KOPT-K1 (cell line): ENCODE measurements around the gene KDR.

Source experiments
- H3K27ac ChIP-seq: fragments of 200-600 bp; sonication (generic); 2 replicates; pipeline ENCODE4 v1.5.1; 2016; ENCODE audit warnings: antibody characterized with exemption, mild to moderate bottlenecking, low read depth, low read length; ENCODE audit not compliant: poor library complexity, severe bottlenecking
- H3K36me3 ChIP-seq: fragments of 200-600 bp; sonication (generic); 2 replicates; pipeline ENCODE4 v1.5.1; 2017; ENCODE audit warnings: antibody characterized with exemption, mild to moderate bottlenecking, low read length, moderate library complexity; ENCODE audit not compliant: insufficient read depth
- H3K9me3 ChIP-seq: fragments of 200-600 bp; sonication (generic); 2 replicates; pipeline ENCODE4 v1.5.1; 2017; ENCODE audit warnings: antibody characterized with exemption, low read length, mild to moderate bottlenecking; ENCODE audit not compliant: insufficient read depth, poor library complexity, severe bottlenecking

Gene KDR

DNA sequence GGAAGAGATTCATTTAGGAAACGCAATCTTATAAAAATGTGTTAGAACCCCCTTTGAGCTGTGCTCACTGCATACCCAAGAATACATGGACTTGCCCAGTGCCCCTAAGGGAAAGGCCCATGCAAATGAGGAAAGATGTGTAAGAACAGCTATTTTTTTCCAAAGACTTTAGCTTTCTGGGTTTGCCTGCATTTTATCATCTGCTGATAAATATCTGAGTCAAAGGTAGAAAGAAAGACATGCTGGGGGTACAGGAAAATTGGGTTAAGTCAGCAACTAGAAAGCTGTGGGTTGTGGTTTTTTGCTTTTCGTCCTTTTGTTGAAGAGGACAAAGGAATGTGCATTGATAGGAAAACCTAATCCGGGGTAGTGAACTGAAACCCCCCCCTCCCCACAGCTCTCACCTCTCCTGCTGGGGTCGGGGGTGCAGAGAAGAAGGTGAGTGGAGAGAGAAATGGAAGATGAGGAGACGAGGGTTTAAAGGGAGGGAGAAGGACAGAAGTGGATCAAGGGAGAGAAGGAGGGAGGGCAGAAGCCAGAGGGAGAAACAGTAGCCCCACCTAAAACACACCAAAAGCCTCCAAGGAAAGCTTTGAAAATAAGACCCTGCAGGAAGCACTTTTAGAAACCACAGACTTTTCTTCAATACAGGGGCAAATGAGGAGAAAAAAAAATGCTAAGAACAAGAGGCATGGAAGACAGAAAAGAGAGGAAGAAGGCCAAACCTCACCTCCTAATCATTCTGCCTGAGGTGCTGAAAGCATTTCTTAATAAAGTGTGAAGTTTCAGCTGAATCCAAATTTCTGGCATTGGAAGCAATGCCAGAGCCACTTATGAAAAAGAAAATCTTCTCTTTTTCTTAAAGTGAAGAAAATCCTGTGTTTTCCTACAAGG, 49.3 kb downstream of the KDR start:
- Histone ChIP-seq H3K27ac (no peak overlapping the region), H3K36me3 (no peaks in the 10 kb centered on the region), H3K9me3 (no peaks in the 10 kb centered on the region)

DNA sequence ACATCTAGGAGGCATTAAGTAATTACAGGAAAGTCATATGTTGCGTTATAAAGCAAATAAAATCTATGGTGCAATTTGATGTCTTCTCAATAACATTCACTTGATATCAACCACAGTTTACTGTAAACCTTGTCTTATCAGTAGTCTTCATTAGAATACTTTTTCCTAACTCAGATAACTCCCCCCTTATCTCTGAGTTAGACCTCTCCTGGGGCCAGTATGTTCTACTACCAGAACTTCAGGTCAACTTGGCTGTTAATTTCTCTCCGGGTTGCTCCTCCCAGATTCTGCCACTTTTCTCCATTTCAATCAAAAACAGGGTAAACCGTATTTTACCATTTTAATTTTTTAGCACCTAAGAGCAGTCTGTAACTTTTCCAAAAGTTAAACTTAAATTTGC, 50.0 kb downstream of the KDR start:
- H3K36me3 ChIP-seq: no peaks in the 10 kb centered on the region
- H3K9me3 ChIP-seq: no peaks in the 10 kb centered on the region
- no peak overlapping the region for H3K27ac ChIP-seq

DNA sequence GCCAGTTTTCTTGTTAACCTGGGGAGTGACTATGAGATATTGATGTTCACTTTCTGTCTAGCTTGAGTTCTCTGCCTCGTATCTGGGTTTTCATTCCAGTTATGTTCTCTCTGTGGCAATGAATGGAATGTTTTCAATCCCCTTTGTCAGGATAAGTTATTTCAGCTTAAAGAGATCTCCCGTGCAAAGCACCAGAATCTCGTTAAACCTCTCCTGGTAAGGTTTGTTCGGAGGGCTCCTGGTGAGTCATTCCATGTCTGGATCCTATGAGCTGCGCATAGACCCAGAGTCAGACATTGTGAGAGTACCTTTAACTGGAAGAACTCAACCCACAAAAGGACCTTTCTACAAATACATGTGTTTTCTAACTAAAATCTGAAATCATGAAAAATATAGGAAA, 51.0 kb downstream of the KDR start:
- Histone ChIP-seq H3K27ac (no peak overlapping the region), H3K36me3 (no peaks in the 10 kb centered on the region), H3K9me3 (no peaks in the 10 kb centered on the region)

DNA sequence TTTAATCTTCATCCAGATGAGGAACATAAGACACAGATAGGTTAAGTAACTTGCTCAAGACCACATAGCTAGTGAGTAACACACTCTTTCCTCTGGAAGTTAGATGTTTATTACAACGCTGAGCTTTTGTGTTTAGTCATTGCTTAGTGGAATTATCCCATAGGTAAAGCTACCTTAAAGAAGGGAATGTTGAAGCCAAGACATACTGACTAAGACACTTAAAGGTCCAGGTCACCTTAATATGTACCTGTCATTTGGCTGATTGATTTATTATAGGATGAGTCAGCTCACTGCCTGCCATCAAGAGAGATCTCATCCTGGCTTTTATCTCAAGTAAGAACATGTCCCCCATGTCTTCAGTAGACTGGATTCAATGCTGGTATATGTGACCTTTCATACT, 53.4 kb downstream of the KDR start:
- no peaks in the 10 kb centered on the region for H3K36me3 ChIP-seq
- no peaks in the 10 kb centered on the region for H3K9me3 ChIP-seq
- H3K27ac ChIP-seq: no peak overlapping the region

DNA sequence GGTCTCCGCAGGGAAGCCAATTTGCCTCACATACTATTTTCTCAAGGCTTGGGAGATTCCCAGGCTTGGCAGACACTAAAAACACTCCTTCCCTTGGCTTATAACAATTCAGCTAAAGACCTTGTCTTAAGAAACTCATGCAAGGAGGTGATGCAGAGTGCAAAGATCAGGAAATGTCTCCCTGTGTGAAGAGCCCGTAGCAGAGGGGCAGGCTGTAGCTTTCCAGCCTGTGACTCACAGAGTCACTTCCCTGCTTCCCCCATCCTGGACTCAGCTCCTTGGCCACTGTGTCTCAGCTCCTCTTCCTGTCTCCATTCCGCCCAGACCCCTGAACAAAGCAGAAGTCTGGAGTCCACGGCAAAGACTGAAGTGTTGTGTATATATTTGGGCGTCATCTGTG, 56.1 kb downstream of the KDR start:
- Histone ChIP-seq H3K9me3 (no peaks in the 10 kb centered on the region), H3K27ac (no peak overlapping the region), H3K36me3 (no peaks in the 10 kb centered on the region)

DNA sequence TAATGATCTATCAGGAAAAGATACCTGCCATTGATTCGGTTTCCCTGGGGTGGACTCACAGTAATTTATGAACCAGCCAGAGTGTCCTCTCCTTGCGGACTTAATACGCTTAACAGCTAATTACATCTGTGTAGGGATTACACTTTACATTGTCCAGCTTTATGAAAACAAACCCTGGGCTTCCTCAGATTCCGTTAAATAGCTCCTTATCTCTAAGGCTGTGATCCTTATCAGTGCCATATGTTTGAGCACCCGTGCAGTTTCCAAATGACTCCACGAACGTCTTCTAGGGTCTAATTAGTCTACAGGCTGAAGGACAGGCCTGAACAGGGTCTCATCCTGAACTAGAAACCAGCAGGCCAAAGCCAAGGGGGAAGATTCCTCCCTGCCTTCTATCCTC, 56.9 kb downstream of the KDR start:
- H3K36me3 ChIP-seq: no peaks in the 10 kb centered on the region
- no peak overlapping the region for H3K27ac ChIP-seq
- H3K9me3 ChIP-seq: no peaks in the 10 kb centered on the region

DNA sequence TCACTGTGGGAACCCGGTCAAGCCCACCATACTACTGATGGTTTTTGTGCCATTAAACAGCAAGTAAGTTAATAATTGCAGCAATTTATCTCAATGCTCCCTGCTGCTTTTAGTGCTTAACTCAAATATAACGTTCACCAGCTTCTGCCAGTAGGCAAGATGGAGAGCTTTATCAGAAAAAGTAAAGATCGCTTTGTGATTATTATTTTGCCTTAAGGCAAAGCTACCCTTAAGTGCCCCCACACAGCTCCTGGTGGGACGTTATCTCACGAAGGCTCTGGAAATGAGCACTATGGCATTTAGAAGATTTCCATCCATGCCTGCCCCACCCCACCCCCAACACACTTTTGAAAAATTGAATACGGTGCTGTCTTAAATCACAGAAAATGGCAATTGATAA, 59.4 kb downstream of the KDR start:
- Histone ChIP-seq H3K9me3 (no peaks in the 10 kb centered on the region), H3K27ac (no peak overlapping the region), H3K36me3 (no peaks in the 10 kb centered on the region)

DNA sequence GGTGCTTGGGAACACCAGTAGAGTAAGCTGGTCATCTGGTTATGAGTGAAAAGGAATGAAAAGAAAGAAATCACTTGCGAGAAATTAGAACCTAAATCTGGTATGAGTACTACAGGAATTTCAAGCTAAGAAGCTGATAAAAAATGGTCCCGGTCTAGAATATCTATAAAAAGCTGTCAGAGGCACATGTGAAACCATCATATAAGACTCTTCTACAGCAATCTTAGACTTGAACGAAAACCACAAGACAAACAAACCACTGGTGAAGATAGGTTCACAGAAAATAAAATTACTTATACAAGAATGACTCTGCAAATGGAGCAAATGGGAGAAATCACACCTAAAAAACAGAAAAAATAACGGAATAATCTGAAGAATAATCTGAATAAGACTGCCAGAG, 69.9 kb downstream of the KDR start:
- no peaks in the 10 kb centered on the region for H3K36me3 ChIP-seq
- no peak overlapping the region for H3K27ac ChIP-seq
- no peaks in the 10 kb centered on the region for H3K9me3 ChIP-seq

DNA sequence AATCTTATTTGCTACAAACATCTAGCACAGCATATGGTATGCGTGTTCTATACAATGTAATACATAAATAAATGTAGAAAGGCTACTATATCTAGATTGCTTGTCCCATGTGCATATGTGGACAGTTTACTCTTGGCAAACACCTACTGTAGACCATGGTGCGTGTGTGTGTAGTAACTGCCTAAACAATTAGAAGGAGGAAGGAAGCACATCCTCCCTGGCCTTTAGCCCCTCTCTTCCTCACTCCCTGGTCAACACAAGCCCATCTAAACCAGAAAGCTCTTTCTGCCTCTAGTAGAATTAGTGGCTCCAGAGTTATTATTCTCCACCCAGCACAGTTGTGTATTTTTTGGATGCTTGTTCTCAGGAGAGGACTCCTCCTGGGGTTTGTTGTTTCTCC, 73.9 kb downstream of the KDR start:
- no peak overlapping the region for H3K27ac ChIP-seq
- H3K9me3 ChIP-seq: no peaks in the 10 kb centered on the region
- H3K36me3 ChIP-seq: no peaks in the 10 kb centered on the region

DNA sequence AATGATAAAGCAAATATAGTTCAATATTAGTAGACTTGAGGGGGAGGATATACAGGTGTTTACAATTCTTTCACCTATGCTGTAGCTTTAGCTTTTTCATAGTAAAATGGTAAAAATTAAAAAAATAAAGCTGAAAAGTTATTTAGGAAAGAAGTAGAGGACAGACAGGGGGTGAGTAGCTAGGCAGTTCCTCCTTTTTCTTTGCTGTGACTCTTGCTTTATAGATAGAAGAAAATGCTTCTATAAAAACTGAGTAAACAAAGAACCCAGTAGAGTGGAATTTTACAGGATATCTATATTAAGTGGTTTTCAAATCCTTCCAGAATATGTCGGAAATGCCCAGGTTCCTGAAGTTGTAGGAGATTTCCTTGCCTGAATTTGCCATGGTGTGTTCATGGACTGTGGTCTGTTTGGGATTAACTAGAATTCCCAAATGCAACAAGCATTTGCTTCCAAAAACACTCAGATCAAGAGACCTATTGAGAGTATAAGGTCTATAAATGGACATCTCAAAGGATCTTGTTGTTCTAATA, 74.9 kb downstream of the KDR start:
- no peaks in the 10 kb centered on the region for H3K9me3 ChIP-seq
- no peak overlapping the region for H3K27ac ChIP-seq
- H3K36me3 ChIP-seq: no peaks in the 10 kb centered on the region

DNA sequence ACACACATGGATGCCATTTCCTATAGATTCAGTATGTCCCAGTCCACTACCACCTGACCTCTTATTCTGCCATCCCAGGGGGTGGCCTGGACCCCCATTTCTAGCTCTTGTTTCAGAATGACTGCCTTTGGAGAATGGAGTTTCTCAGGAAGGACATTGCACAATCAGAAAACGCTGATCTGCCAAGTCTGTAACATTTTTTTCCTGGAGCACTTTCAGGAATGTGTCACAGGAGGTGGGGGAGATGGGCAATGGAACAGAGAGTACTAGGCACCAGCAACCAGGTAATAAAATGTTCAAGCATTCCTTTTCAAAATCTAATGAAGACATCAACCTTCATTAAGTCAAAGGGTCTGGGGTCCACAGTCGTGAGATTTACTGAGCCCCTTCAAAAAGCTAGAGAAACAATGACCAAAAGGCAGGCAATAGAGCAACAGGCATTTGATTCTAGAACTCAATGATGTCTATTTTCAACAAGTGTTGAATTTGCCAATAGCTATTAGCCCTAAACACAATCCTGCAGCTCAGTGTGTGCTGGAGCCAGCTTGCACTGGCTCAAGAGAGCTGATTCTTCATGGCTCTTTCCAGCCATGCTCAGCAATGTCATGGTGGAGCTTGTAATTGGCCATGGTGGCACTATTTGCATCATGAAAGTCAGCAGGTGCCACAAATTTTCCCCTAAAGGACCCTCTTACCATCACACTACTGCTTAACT, 87.1 kb downstream of the KDR start:
- H3K27ac ChIP-seq: no peak overlapping the region
- no peaks in the 10 kb centered on the region for H3K36me3 ChIP-seq

DNA sequence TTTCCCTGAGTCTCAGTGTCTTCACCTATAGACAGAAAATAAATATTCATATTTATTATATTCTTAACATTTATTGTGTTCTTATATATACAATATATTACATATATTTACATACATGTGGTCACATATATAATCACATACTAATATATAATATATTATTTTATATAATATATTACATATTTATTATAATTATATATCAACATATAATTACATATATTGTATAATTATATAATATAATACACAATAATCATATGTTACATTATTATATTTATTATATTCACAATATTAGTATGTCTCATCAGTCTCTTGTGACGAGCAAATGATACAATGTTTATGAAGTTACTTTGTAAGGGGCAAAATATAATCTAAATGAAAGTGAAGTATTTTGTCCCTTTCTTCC, 87.7 kb downstream of the KDR start:
- H3K36me3 ChIP-seq: no peaks in the 10 kb centered on the region
- H3K9me3 ChIP-seq: no peaks in the 10 kb centered on the region

More for the DNA sequence above, 87.1 kb downstream of the KDR start:
- no peaks in the 10 kb centered on the region for H3K9me3 ChIP-seq

DNA sequence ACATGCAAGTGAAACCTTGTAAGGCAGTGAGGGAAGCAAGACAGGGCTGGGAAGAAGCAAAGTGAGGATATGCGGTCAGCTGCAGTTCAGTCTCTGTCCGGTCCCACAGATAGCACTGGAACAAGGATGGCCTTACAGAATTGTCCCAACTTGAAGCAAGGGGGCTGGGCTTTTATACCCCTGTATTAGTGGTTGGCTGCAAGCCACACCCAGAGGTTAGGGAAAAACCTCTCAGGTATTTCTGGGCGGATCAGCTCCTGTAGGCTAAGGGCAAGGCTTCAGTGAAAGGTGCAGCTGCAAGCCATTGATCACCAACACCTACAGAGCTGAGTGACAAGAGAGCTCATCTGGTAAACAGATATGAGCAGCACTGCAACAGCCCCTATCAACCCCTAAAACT, 89.0 kb downstream of the KDR start:
- Histone ChIP-seq H3K27ac (no peak overlapping the region), H3K9me3 (no peaks in the 10 kb centered on the region), H3K36me3 (no peaks in the 10 kb centered on the region)

More for the DNA sequence above, 87.7 kb downstream of the KDR start:
- H3K27ac ChIP-seq: no peak overlapping the region

DNA sequence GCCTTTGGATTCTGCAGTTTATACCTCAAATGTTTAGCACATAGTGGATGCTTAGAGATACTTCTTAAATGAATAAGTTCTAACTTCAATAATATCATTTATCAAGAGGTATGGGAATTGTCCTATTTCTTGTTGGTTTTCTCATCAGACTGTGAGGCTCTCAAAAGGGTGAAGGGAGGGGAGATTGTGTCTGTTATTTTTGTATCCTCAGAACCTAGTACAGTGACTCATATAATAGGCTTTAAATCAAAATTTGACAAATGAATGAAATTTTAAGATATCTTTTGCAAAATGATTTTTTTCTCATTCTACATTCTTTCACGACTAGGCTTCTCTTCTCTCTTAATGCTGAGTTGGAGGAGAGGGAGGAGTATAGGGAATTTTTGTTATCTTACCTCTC, 89.5 kb downstream of the KDR start:
- no peak overlapping the region for H3K27ac ChIP-seq
- no peaks in the 10 kb centered on the region for H3K9me3 ChIP-seq
- H3K36me3 ChIP-seq: no peaks in the 10 kb centered on the region

DNA sequence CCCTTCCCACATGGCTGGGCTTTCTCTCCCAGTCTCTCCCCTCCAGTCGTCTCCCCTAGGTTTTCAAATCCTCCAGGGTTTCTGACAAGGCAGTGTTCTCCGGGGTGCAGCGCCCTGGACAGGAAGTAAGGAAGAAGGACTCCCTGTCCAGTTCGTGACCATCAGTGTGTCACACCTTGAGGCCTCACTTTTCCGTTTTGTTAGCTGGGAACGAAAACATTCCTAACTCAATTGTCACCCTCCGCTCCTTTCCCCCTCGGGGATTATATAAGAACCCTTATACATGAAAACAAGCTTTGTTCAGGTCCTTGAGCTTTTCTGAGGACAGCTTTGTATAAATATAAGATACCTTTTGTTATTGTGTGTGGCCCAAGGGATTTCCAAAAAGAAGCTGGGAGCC, 92.1 kb downstream of the KDR start:
- Histone ChIP-seq H3K9me3 (no peaks in the 10 kb centered on the region), H3K36me3 (no peaks in the 10 kb centered on the region), H3K27ac (no peak overlapping the region)
